ENCODE results near the gene ASPG. TPM values are rescaled to one million over a fixed set of nuclear protein-coding genes. Genes with fewer than 3 reads are reported as not detected.

ASPG gene
- total RNA-seq, 1 experiment from 2014 or later: 0.22 TPM

- TF ChIP-seq EZH2 (IDR thresholded peaks at IDR 0.05; ENCODE audit: low read length, unreplicated experiment): no peak
- no peak for TF ChIP-seq CTCF (conservative IDR thresholded peaks at IDR 0.05; ENCODE audit: low read depth, low read length)
- TF ChIP-seq EZH2phosphoT487 (IDR thresholded peaks at IDR 0.05; ENCODE audit: borderline replicate concordance, low read length): no peak
- CTCF ChIA-PET: no interaction called here
- no TSS peak for BruUV-seq (replicated peaks)
- Histone ChIP-seq H3K9ac (ENCODE audit: low read length) (peak overlapping the region; percentile 74), H3K9me2 (replicated peaks; ENCODE audit: low read length) (no peaks in the 10 kb centered on the region), H4K20me1 (ENCODE audit: low read length) (no peaks in the 10 kb centered on the region), H3K27me3 (ENCODE audit: low read length) (peaks cover 6% of the 10 kb centered on the region; the same call in 1 of the 2 replicates), H3K4me1 (ENCODE audit: insufficient read depth, low read length) (peaks cover 28% of the 10 kb centered on the region), H3K4me3 (ENCODE audit: low read length) (peak overlapping the region; percentile 78), H2AFZ (ENCODE audit: low read length) (peak overlapping the region; percentile 73), H3K4me2 (ENCODE audit: low read length) (peak overlapping the region; percentile 97), H3K79me2 (ENCODE audit: low read length) (no peaks in the 10 kb centered on the region), H3K27ac (ENCODE audit: low read length) (peak overlapping the region; percentile 39), H3K9me3 (ENCODE audit: low read length) (no peaks in the 10 kb centered on the region), H3K36me3 (ENCODE audit: low read depth, low read length) (no peaks in the 10 kb centered on the region), H3F3A (ENCODE audit: low read length, unreplicated experiment) (no peaks in the 10 kb centered on the region)
- intact Hi-C loops (cut with micrococcal nuclease): no loop called here
- ATAC-seq (peak; percentile 69), DNase-seq (peak; percentile 83)
- POLR2A ChIA-PET (ENCODE audit: unreplicated experiment): no interaction called here
Observed at GRCh38 chr14:104116756-104117340, 31.3 kb downstream of the ASPG start.

DNA sequence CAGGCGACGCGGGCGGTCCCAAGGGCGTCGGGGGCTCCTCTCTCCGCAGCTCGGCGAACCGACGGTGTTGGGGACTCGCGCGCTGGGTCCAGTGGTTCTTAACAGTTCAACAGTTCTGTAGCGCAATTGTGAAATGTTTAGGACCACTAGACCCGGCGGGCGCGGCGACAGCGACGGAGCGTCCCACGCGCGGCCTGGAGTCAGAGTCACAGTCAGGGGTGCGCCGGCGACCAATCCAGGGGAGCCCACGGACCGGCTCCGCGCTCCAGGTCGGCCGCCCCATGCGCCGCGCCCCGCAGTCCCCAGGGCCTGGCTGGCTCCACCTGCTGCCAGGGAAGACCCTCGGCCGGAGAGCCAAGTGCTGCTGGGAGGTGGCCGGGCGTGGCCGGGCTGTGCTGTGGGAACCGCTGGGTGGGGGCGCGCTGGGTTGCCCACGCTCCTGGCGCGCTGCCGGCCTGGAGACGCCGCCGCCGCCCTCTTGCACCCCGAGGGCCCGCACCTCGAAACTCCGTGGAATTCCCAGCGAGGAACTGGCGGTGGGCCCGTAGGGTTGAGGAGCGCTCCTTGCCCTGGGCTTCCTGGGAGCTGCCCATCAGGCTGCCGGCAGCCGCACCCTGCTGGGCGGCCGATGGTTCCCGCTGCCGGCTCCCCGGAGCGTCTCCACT lies 32.0 kb downstream of the ASPG start:
- DNase-seq (no peak), ATAC-seq (no peak)
- ChIA-PET CTCF (no interaction called here), POLR2A (ENCODE audit: unreplicated experiment) (no interaction called here)
- Histone ChIP-seq H3K9ac (ENCODE audit: low read length) (peak overlapping the region; percentile 43), H3K79me2 (ENCODE audit: low read length) (no peaks in the 10 kb centered on the region), H3K27ac (ENCODE audit: low read length) (no peak overlapping the region), H4K20me1 (ENCODE audit: low read length) (no peaks in the 10 kb centered on the region), H3K36me3 (ENCODE audit: low read depth, low read length) (no peaks in the 10 kb centered on the region), H3K9me2 (replicated peaks; ENCODE audit: low read length) (no peaks in the 10 kb centered on the region), H3F3A (ENCODE audit: low read length, unreplicated experiment) (no peaks in the 10 kb centered on the region), H3K4me3 (ENCODE audit: low read length) (peak overlapping the region; percentile 63), H3K9me3 (ENCODE audit: low read length) (no peaks in the 10 kb centered on the region), H3K4me2 (ENCODE audit: low read length) (peak overlapping the region; percentile 97), H3K4me1 (ENCODE audit: insufficient read depth, low read length) (peaks cover 28% of the 10 kb centered on the region), H2AFZ (ENCODE audit: low read length) (peak overlapping the region; percentile 73), H3K27me3 (ENCODE audit: low read length) (peaks cover 6% of the 10 kb centered on the region; the same call in 1 of the 2 replicates)
- BruUV-seq (replicated peaks): no TSS peak
- TF ChIP-seq EZH2 (IDR thresholded peaks at IDR 0.05; ENCODE audit: low read length, unreplicated experiment) (no peak), CTCF (conservative IDR thresholded peaks at IDR 0.05; ENCODE audit: low read depth, low read length) (no peak), EZH2phosphoT487 (IDR thresholded peaks at IDR 0.05; ENCODE audit: borderline replicate concordance, low read length) (no peak)
- intact Hi-C loops (cut with micrococcal nuclease): no loop called here

Data from PC-3 (cell line).